HG03159 (cell line): ENCODE results near the gene BLM.
"Not testable (repeated sequence)": the region's sequence is repeated elsewhere in the genome, so short reads cannot be mapped to it uniquely, and the experiment has no call there.

Experiments
- ATAC-seq: cut with Tn5 transposase; IDR thresholded peaks from one replicate; pipeline ENCODE4 v1.9.1; 2021; ENCODE audit warnings: mild to moderate bottlenecking, moderate library complexity; ENCODE audit not compliant: unreplicated experiment

Gene BLM

GRCh38 chr15:90818251-90819210, 101.4 kb downstream of the BLM start:
- peak; percentile 55 for ATAC-seq

GRCh38 chr15:90819390-90819789, 102.2 kb downstream of the BLM start:
- no peak for ATAC-seq

- no peak for ATAC-seq
These were observed 102.7 kb downstream of the BLM start for GRCh38 chr15:90819850-90820249.

GRCh38 chr15:90820481-90820880, 103.3 kb downstream of the BLM start:
- ATAC-seq, result no peak

GRCh38 chr15:90822204-90822955, 105.2 kb downstream of the BLM start:
- ATAC-seq, result no peak

GRCh38 chr15:90823455-90823974, 106.4 kb downstream of the BLM start:
- no peak for ATAC-seq

- ATAC-seq, result not testable (repeated sequence)
These were observed 108.2 kb downstream of the BLM start for GRCh38 chr15:90825115-90825899.

- not testable (repeated sequence) for ATAC-seq
These were observed 109.2 kb downstream of the BLM start for GRCh38 chr15:90826206-90826885.

- no peak for ATAC-seq
These were observed 109.8 kb downstream of the BLM start for GRCh38 chr15:90826886-90827435.

GRCh38 chr15:90828111-90828510, 111.0 kb downstream of the BLM start:
- ATAC-seq, result no peak

- ATAC-seq, result no peak
These were observed 112.0 kb downstream of the BLM start for GRCh38 chr15:90829126-90829525.

GRCh38 chr15:90829942-90830440, 112.8 kb downstream of the BLM start:
- no peak for ATAC-seq

- ATAC-seq, result no peak
These were observed 117.5 kb downstream of the BLM start for GRCh38 chr15:90834626-90835025.

GRCh38 chr15:90836296-90836871, 119.2 kb downstream of the BLM start:
- no peak for ATAC-seq

GRCh38 chr15:90837094-90837493, 119.9 kb downstream of the BLM start:
- ATAC-seq, result no peak

GRCh38 chr15:90838139-90838538, 121.0 kb downstream of the BLM start:
- ATAC-seq, result no peak

GRCh38 chr15:90838544-90838943, 121.4 kb downstream of the BLM start:
- no peak for ATAC-seq

GRCh38 chr15:90839187-90840071, 122.3 kb downstream of the BLM start:
- ATAC-seq, result peak; percentile 85
